ENCODE measurements around the gene ACOT13.
"Not testable (repeated sequence)": the region's sequence is repeated elsewhere in the genome, so short reads cannot be mapped to it uniquely, and the experiment has no call there.

The ACOT13 gene

GRCh38 chr6:24721461-24722215, 54.8 kb downstream of the ACOT13 start:
- Histone ChIP-seq H3K27me3 (ENCODE audit: insufficient read depth, insufficient read length) (no peaks in the 10 kb centered on the region), H3K9ac (ENCODE audit: insufficient read length, low read depth) (peak overlapping the region; percentile 95), H3K4me1 (ENCODE audit: insufficient read depth, insufficient read length) (no peaks in the 10 kb centered on the region), H3K9me3 (ENCODE audit: insufficient read depth, low read length) (no peaks in the 10 kb centered on the region), H3K36me3 (ENCODE audit: insufficient read depth, insufficient read length, low read length) (peaks cover 27% of the 10 kb centered on the region), H3K4me3 (ENCODE audit: insufficient read length, low read depth) (peak overlapping the region; percentile 60)
- DNase-seq (ENCODE audit: low read depth, low spot score), result no peak
- TF ChIP-seq YY1 (IDR thresholded peaks at IDR 0.05; ENCODE audit: insufficient read depth, insufficient read length), result no peak
- TF ChIP-seq ZNF274 (IDR thresholded peaks at IDR 0.05; ENCODE audit: low read depth, low read length), result no peak
- no peak for TF ChIP-seq SUZ12 (IDR thresholded peaks at IDR 0.05; ENCODE audit: extremely low read depth, insufficient read depth, insufficient read length)

GRCh38 chr6:24723270-24723669, 56.4 kb downstream of the ACOT13 start:
- Histone ChIP-seq H3K9ac (ENCODE audit: insufficient read length, low read depth) (no peak overlapping the region), H3K36me3 (ENCODE audit: insufficient read depth, insufficient read length, low read length) (peaks cover 13% of the 10 kb centered on the region), H3K4me3 (ENCODE audit: insufficient read length, low read depth) (no peak overlapping the region), H3K27me3 (ENCODE audit: insufficient read depth, insufficient read length) (no peaks in the 10 kb centered on the region), H3K4me1 (ENCODE audit: insufficient read depth, insufficient read length) (no peaks in the 10 kb centered on the region), H3K9me3 (ENCODE audit: insufficient read depth, low read length) (no peaks in the 10 kb centered on the region)
- TF ChIP-seq SUZ12 (IDR thresholded peaks at IDR 0.05; ENCODE audit: extremely low read depth, insufficient read depth, insufficient read length) (no peak), YY1 (IDR thresholded peaks at IDR 0.05; ENCODE audit: insufficient read depth, insufficient read length) (no peak), ZNF274 (IDR thresholded peaks at IDR 0.05; ENCODE audit: low read depth, low read length) (no peak)
- no peak for DNase-seq (ENCODE audit: low read depth, low spot score)

GRCh38 chr6:24730653-24731052, 63.8 kb downstream of the ACOT13 start:
- not testable (repeated sequence) for H3K9ac ChIP-seq (ENCODE audit: insufficient read length, low read depth); H3K36me3 ChIP-seq (ENCODE audit: insufficient read depth, insufficient read length, low read length); H3K4me3 ChIP-seq (ENCODE audit: insufficient read length, low read depth); H3K27me3 ChIP-seq (ENCODE audit: insufficient read depth, insufficient read length); H3K4me1 ChIP-seq (ENCODE audit: insufficient read depth, insufficient read length); DNase-seq (ENCODE audit: low read depth, low spot score)
- H3K9me3 ChIP-seq (ENCODE audit: insufficient read depth, low read length), result peaks cover 35% of the 10 kb centered on the region

GRCh38 chr6:24731456-24732134, 64.7 kb downstream of the ACOT13 start:
- not testable (repeated sequence) for DNase-seq (ENCODE audit: low read depth, low spot score)

GRCh38 chr6:24734166-24734565, 67.3 kb downstream of the ACOT13 start:
- no peak overlapping the region for H3K9ac ChIP-seq (ENCODE audit: insufficient read length, low read depth)
- no peak overlapping the region for H3K4me3 ChIP-seq (ENCODE audit: insufficient read length, low read depth)
- no peaks in the 10 kb centered on the region for H3K27me3 ChIP-seq (ENCODE audit: insufficient read depth, insufficient read length)
- H3K36me3 ChIP-seq (ENCODE audit: insufficient read depth, insufficient read length, low read length), result no peaks in the 10 kb centered on the region
- no peaks in the 10 kb centered on the region for H3K4me1 ChIP-seq (ENCODE audit: insufficient read depth, insufficient read length)
- no peak for TF ChIP-seq ZNF274 (IDR thresholded peaks at IDR 0.05; ENCODE audit: low read depth, low read length)
- TF ChIP-seq SUZ12 (IDR thresholded peaks at IDR 0.05; ENCODE audit: extremely low read depth, insufficient read depth, insufficient read length), result no peak
- TF ChIP-seq YY1 (IDR thresholded peaks at IDR 0.05; ENCODE audit: insufficient read depth, insufficient read length), result no peak
- DNase-seq (ENCODE audit: low read depth, low spot score), result no peak
- peaks cover 35% of the 10 kb centered on the region for H3K9me3 ChIP-seq (ENCODE audit: insufficient read depth, low read length)

More at GRCh38 chr6:24731456-24732134, 64.7 kb downstream of the ACOT13 start:
- peaks cover 35% of the 10 kb centered on the region for H3K9me3 ChIP-seq (ENCODE audit: insufficient read depth, low read length)
- H3K9ac ChIP-seq (ENCODE audit: insufficient read length, low read depth); H3K36me3 ChIP-seq (ENCODE audit: insufficient read depth, insufficient read length, low read length); H3K27me3 ChIP-seq (ENCODE audit: insufficient read depth, insufficient read length); H3K4me1 ChIP-seq (ENCODE audit: insufficient read depth, insufficient read length); H3K4me3 ChIP-seq (ENCODE audit: insufficient read length, low read depth): not testable (repeated sequence)

- DNase-seq (ENCODE audit: low read depth, low spot score), result not testable (repeated sequence)
These were observed 67.8 kb downstream of the ACOT13 start for GRCh38 chr6:24734710-24735109.

GRCh38 chr6:24738741-24739140, 71.9 kb downstream of the ACOT13 start:
- H3K9ac ChIP-seq (ENCODE audit: insufficient read length, low read depth), result no peak overlapping the region
- H3K9me3 ChIP-seq (ENCODE audit: insufficient read depth, low read length), result no peaks in the 10 kb centered on the region
- no peaks in the 10 kb centered on the region for H3K27me3 ChIP-seq (ENCODE audit: insufficient read depth, insufficient read length)
- no peaks in the 10 kb centered on the region for H3K36me3 ChIP-seq (ENCODE audit: insufficient read depth, insufficient read length, low read length)
- no peaks in the 10 kb centered on the region for H3K4me1 ChIP-seq (ENCODE audit: insufficient read depth, insufficient read length)
- no peak for TF ChIP-seq YY1 (IDR thresholded peaks at IDR 0.05; ENCODE audit: insufficient read depth, insufficient read length)
- DNase-seq (ENCODE audit: low read depth, low spot score), result no peak
- H3K4me3 ChIP-seq (ENCODE audit: insufficient read length, low read depth), result no peak overlapping the region

More at GRCh38 chr6:24734710-24735109, 67.8 kb downstream of the ACOT13 start:
- H3K36me3 ChIP-seq (ENCODE audit: insufficient read depth, insufficient read length, low read length); H3K27me3 ChIP-seq (ENCODE audit: insufficient read depth, insufficient read length); H3K9ac ChIP-seq (ENCODE audit: insufficient read length, low read depth); H3K4me3 ChIP-seq (ENCODE audit: insufficient read length, low read depth); H3K4me1 ChIP-seq (ENCODE audit: insufficient read depth, insufficient read length): not testable (repeated sequence)
- peaks cover 31% of the 10 kb centered on the region for H3K9me3 ChIP-seq (ENCODE audit: insufficient read depth, low read length)

- Histone ChIP-seq H3K36me3 (ENCODE audit: insufficient read depth, insufficient read length, low read length) (no peaks in the 10 kb centered on the region), H3K9ac (ENCODE audit: insufficient read length, low read depth) (no peak overlapping the region), H3K27me3 (ENCODE audit: insufficient read depth, insufficient read length) (no peaks in the 10 kb centered on the region), H3K4me3 (ENCODE audit: insufficient read length, low read depth) (no peak overlapping the region), H3K4me1 (ENCODE audit: insufficient read depth, insufficient read length) (no peaks in the 10 kb centered on the region), H3K9me3 (ENCODE audit: insufficient read depth, low read length) (no peaks in the 10 kb centered on the region)
- DNase-seq (ENCODE audit: low read depth, low spot score), result no peak
- TF ChIP-seq SUZ12 (IDR thresholded peaks at IDR 0.05; ENCODE audit: extremely low read depth, insufficient read depth, insufficient read length) (no peak), YY1 (IDR thresholded peaks at IDR 0.05; ENCODE audit: insufficient read depth, insufficient read length) (no peak), ZNF274 (IDR thresholded peaks at IDR 0.05; ENCODE audit: low read depth, low read length) (no peak)
These were observed 74.0 kb downstream of the ACOT13 start for GRCh38 chr6:24740861-24741260.
